ENCODE data around the gene BORCS8. TPM values are rescaled to one million over a fixed set of nuclear protein-coding genes. Genes with fewer than 3 reads are reported as not detected.

Gene BORCS8
- total and polyA plus RNA-seq, 2 of the 13 experiments (the other 11 are each of a cell fraction or from before 2014, with no cell fraction given), result 9.6 to 13.3 TPM

- TF ChIP-seq ZBTB49 (CRISPR knock-in tag; IDR thresholded peaks at IDR 0.05; ENCODE audit: borderline replicate concordance), result no peak
- no peak for TF ChIP-seq BHLHE40 (IDR thresholded peaks at IDR 0.05; ENCODE audit: low read length)
- no peak for TF ChIP-seq ZNF18 (CRISPR knock-in tag; IDR thresholded peaks at IDR 0.05; ENCODE audit: insufficient replicate concordance)
- TF ChIP-seq TFE3 (CRISPR knock-in tag; IDR thresholded peaks at IDR 0.05), result no peak
- no peak for TF ChIP-seq ZNF614 (CRISPR knock-in tag; IDR thresholded peaks at IDR 0.05; ENCODE audit: borderline replicate concordance)
- no peak for TF ChIP-seq ZNF780A (CRISPR knock-in tag; IDR thresholded peaks at IDR 0.05)
- no peak for TF ChIP-seq ZNF512 (CRISPR knock-in tag; IDR thresholded peaks at IDR 0.05)
- TF ChIP-seq SNAPC5 (CRISPR knock-in tag; IDR thresholded peaks at IDR 0.05; ENCODE audit: borderline replicate concordance), result no peak
- 0 out of 2 replicates have a peak, but pooled peaks have one; percentile 24 for TF ChIP-seq TOPORS (CRISPR knock-in tag; IDR thresholded peaks at IDR 0.05)
- peak; percentile 25 for TF ChIP-seq PTBP1 (IDR thresholded peaks at IDR 0.05; ENCODE audit: low read depth, low read length, poor library complexity, severe bottlenecking)
- TF ChIP-seq SSRP1 (CRISPR knock-in tag; IDR thresholded peaks at IDR 0.05), result no peak
- no peak for TF ChIP-seq YEATS2 (CRISPR knock-in tag; IDR thresholded peaks at IDR 0.05; ENCODE audit: borderline replicate concordance)
- TF ChIP-seq DBP (CRISPR knock-in tag; IDR thresholded peaks at IDR 0.05; ENCODE audit: not compliant biosample characterization), result no peak
- no peak for TF ChIP-seq ZNF33A (CRISPR knock-in tag; IDR thresholded peaks at IDR 0.05; ENCODE audit: borderline replicate concordance)
- peak; percentile 84 for TF ChIP-seq ELF1 (CRISPR knock-in tag; IDR thresholded peaks at IDR 0.05)
- no peak for TF ChIP-seq RXRA (CRISPR knock-in tag; IDR thresholded peaks at IDR 0.05)
- TF ChIP-seq HHEX (CRISPR knock-in tag; IDR thresholded peaks at IDR 0.05), result no peak
- TF ChIP-seq SRF (IDR thresholded peaks at IDR 0.05; ENCODE audit: low read depth, low read length), result no peak
- TF ChIP-seq TFDP2 (CRISPR knock-in tag; IDR thresholded peaks at IDR 0.05), result peak; percentile 80
Observed at GRCh38 chr19:19203012-19203856, 11.3 kb upstream of the BORCS8 start, which contains the start of gene NR2C2AP (continued).
